Esophagus muscularis mucosa (tissue), 4 donors: ENCODE measurements around the gene FAM32A.

Experiments
- EP300 ChIP-seq: sonication (generic); formaldehyde crosslinking; IDR thresholded peaks from one replicate; pipeline ENCODE4 v1.6.1; 2017; ENCODE audit warnings: antibody characterized with exemption
- POLR2A ChIP-seq: fragments of 450-650 bp; IDR thresholded peaks from one replicate; pipeline ENCODE4 v1.6.1; 2017; ENCODE audit warnings: antibody characterized with exemption, moderate library complexity, mild to moderate bottlenecking, low read depth
- POLR2AphosphoS5 ChIP-seq, 2 donors: sonication (generic); formaldehyde crosslinking; IDR thresholded peaks; one replicate each; pipeline ENCODE4 v1.6.1; 2017; ENCODE audit warnings: antibody characterized with exemption in 2 of 2
- TF ChIP-seq, protein P1 (sequence below), 3 experiments: fragments of 200-600 bp in 2 of 3; fragments of 450-650 bp in 1 of 3; sonication (generic) in 2 of 3; IDR thresholded peaks; one replicate each; pipeline ENCODE4 v1.5.1; 2017 to 2019; ENCODE audit warnings: antibody characterized with exemption in 3 of 3, mild to moderate bottlenecking in 2 of 3, moderate library complexity in 1 of 3

DNA sequence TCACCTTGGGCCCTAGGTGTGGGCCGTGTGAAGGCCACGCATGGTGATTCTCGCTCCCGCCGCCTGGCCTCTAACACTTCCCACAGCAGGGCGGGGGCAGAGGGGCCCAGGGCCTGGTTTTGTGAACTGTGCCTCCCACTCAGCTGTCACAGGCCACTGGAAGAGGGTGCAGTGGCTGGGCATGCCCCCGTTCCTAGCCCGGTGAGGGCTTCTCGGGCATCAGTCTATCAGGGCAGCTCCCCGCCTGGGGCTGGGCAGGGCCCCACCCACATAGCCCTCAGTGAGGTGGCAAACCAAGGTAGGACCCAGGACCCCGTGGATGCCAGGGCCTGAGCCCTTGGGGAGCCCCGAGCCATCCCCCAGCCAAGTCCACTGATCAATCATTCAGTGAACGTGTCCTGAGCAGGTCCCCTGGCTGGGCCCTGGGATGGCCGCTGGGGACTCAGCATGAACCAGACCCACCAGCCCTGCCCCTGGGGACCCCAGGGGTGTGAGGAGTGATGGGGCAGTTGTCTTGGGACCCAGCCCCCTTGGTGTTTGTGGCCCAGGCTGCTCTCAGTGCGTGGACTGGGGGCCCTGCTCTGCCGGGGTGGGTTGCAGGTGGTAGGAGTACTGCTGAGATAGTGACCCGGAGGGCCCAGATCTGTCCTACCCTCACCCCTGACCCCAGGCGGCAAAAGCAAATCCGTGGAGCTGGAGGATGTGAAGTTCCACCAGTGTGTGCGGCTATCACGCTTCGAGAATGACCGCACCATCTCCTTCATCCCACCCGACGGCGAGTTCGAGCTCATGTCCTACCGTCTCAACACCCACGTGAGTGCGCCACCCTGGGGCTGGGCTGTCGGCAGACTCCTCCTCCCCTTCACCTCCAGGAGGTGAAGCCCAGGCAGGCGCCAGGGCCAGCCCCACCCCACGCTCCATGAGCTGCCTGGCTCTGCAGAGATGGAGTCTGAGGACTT is 41.9 kb downstream of the FAM32A start:
- TF ChIP-seq POLR2A (no peak), POLR2AphosphoS5 (IDR thresholded peaks at IDR 0.05) (no peak), EP300 (no peak)
- TF ChIP-seq, protein P1, sequence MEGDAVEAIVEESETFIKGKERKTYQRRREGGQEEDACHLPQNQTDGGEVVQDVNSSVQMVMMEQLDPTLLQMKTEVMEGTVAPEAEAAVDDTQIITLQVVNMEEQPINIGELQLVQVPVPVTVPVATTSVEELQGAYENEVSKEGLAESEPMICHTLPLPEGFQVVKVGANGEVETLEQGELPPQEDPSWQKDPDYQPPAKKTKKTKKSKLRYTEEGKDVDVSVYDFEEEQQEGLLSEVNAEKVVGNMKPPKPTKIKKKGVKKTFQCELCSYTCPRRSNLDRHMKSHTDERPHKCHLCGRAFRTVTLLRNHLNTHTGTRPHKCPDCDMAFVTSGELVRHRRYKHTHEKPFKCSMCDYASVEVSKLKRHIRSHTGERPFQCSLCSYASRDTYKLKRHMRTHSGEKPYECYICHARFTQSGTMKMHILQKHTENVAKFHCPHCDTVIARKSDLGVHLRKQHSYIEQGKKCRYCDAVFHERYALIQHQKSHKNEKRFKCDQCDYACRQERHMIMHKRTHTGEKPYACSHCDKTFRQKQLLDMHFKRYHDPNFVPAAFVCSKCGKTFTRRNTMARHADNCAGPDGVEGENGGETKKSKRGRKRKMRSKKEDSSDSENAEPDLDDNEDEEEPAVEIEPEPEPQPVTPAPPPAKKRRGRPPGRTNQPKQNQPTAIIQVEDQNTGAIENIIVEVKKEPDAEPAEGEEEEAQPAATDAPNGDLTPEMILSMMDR (IDR thresholded peaks at IDR 0.05), result no peak
